Activated naive CD4-positive, alpha-beta T cell treated with anti-CD3 and anti-CD28 coated beads, Interleukin-2, amount 50 U/mL, for 16 hours (primary cell): ENCODE measurements around the gene SRRT.
"Not testable (repeated sequence)": the region's sequence is repeated elsewhere in the genome, so short reads cannot be mapped to it uniquely, and the experiment has no call there.

Source experiments
- DNase-seq: peaks from one replicate; pipeline ENCODE4 v3.0.0-alpha.2; 2020

SRRT gene

DNA sequence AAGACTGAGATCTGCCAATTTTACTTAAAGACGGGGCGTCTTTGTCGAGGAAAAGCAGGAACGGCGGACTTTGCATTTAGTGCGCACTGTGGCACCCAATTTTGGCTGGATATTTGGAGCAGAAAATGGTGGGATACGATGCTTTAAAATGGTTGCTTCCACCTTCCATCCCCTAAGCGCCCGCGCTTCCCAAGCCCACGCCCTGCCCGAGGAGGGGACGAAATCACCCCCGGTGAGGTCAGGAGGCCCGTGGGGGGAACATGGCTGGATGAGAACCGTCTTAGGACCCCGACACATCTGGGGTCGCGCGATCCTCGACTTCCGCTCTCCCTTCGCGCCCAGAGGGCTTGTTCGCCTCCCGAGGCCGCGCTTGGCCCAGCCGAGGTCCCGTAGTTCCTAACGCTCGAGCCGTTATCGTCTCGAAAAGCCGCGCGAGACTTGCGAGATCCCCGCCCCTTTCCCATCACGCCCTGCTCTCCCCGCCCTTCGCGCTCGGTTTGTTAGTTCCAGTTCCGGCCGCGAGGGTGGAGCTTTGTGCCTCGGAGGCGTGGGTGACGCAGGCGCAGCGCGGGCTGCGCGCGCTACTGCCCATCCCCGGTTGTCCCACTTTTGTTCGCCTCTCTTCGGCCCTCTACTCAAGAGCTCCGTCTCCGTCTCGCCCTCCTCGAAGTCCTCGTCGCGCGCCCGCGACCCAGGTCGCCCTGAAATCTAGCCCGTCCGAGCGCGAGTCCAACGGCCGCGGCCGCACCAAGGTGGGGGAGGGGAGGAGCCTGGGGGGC lies at the start of gene SRRT:
SRRT (plus strand) TSS at position 527 of the 779 bp plus-strand sequence. CDS start 488 bp downstream, outside the sequence.
- peak; percentile 99 for DNase-seq

GRCh38 chr7:100825215-100825671 lies 49.7 kb upstream of the SRRT start:
- no peak for DNase-seq

DNA sequence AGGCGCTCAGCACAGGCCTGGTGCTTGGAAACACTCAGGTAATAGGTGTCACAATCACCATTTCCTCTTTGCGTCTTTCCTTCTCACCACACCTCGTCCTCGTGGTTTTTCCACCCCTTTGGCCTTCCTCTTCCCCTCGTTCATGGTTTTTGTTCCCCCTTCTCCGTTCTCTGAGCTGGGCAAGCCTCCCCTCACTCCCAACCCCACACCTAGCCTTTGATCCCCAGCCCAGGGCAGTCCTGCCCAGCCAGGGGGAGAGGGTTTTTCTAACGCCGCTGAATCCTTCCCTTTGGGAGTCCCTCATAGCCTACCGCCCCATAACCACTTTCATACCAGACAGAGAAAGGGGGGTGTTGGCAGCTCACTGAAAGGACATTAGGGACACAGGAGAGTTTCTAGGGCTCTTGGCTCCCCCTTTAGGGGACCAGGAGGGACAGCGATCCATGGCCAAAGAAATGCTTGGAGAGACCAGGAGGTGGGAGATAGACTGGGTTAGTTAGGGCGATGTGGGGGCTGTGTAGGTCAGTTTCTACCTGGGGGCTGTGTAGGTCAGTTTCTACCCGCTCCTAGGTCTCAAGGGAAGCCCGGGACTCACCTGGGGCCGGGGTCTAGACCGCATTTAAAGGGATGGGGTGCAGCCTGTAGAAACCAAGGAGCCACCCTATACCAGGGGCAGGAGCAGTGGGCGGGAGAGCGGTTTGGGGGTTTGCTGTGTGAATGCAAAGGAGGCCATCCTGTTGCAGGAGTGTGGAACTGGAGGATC lies 49.0 kb upstream of the SRRT start:
- no peak for DNase-seq

GRCh38 chr7:100826514-100827329 lies 48.2 kb upstream of the SRRT start:
- DNase-seq: no peak

- no peak for DNase-seq
Measured at GRCh38 chr7:100827330-100828226, 47.3 kb upstream of the SRRT start, which contains the start of gene EPHB4. Gene EPHB4, minus strand, starts transcription at chr7:100827523. Its CDS starts 493 bp downstream, at chr7:100827030.

GRCh38 chr7:100829150-100829716 lies 45.7 kb upstream of the SRRT start:
- no peak for DNase-seq

DNA sequence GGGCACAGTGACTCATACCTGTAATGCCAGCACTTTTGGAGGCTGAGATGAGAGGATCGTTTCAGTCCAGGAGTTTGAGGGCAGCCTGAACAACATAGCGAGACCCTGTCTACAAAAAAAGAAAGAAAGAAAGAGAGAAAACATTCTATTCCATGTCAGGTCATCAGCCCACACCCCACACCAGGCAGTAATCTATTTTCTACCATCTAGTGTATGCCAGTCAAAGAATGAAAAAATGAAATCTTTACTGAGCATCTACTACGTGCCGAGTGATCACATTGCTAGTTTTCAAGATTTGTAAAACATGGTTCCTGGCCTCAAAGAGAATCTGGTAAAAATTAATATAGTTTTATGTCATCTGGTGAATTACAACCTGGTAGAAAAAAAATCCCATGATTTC lies 44.5 kb upstream of the SRRT start:
- no peak for DNase-seq

DNA sequence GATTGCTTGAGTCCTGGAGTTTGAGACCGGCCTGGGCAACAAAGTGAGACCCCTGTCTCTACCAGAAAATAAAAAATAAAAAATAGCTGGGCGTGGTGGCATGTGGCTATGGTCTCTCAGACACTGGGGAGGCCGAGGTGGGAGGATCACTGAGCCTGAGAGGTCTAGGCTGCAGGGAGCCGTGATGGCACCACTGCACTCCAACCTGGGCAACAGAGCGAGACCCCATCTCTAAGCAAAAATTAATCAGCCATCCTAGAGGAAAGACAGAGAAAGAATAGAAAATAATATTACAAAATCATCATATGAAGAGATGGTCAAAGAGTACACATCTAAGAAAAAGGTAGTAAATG lies 42.6 kb upstream of the SRRT start:
- no peak for DNase-seq

DNA sequence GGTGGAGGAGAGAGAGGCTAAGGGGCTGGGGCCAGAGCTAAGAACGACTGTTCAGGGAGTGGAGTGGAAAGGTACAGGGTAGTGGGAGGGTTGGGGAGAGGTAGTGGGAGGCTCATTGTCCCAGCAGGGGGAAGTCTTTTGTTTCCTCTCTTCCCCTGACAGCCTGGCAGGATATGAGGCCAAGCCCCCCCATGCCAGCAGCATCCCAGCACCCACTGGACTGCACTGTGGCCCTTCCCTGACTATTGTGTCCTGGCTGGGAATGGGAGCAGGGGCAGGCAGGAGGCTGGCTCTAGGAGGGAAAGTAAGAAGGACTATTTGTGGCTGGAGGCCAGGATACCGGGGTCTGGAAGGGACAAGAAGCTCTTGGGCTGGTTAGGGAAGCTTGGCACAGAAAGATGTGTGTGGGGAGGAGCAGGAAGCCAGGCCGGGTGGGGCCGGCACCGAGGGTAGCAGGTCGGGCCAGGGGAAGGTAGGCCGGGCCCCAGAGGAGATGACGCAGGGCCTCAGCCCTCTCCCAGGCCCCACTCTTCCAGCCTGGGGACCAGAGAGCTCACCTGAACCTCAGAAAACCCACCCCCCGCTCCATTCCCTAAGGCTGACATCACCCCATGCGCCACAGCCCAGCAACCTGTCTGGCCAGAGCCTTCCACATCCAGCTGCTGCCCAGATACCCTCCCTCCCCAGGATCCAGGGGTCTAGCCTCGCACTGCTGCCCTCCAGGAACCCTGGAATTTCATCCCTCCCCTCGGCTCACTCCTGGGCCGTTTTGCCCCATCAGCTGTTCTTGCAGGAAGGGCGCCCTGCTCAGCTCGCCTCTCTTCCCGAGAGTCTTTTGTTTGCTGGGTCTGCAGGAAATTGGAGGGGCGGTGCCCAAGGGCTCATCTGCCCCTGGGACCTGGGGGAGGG lies 38.7 kb upstream of the SRRT start:
- no peak for DNase-seq

- DNase-seq: no peak
Measured at GRCh38 chr7:100836812-100837098, 38.1 kb upstream of the SRRT start.

DNA sequence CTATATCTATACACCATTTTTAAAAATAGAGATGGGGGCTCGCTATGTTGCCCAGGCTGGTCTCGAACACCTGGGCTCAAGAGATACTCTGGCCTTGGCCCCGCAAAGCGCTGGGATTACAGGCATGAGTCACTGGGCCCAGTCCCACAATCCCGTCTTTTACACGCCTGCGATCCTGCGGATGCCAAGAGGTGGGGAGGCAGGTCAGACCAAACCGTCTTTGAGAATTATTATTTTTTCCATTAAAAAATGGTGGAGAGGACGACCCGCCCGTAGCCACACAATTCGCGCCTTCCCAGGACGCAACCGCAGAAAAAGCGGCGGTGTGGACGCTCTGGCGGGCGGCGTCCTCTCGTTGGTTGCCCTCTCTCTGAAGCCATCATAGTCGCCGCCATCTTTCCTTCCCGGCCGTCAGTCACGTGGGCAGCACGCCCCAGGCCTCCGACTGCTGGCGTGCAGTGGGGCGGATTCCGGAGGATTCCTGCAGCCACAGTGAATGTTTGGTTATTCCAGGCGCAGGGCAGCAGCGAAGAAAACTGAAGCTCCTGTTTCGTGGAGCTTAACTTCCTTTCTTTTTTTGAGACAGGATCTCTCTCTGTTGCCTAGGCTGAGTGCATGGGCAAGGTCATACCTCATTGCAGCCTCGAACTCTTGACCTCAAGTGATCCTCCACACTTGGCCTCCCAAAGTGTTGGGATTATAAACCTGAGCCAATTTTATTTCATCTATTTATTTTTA lies 37.6 kb upstream of the SRRT start:
- peak; percentile 83 for DNase-seq

- DNase-seq: no peak
Measured at GRCh38 chr7:100839361-100839760, 35.5 kb upstream of the SRRT start.

- no peak for DNase-seq
Measured at GRCh38 chr7:100840470-100841100, 34.3 kb upstream of the SRRT start.

- no peak for DNase-seq
Measured at GRCh38 chr7:100847360-100847759, 27.5 kb upstream of the SRRT start.

- peak; percentile 89 for DNase-seq
Measured at GRCh38 chr7:100852048-100852872, 22.6 kb upstream of the SRRT start, which contains the start of gene SLC12A9. Gene SLC12A9, plus strand, starts transcription at chr7:100852713. Its CDS starts 1,485 bp downstream, at chr7:100854198.

DNA sequence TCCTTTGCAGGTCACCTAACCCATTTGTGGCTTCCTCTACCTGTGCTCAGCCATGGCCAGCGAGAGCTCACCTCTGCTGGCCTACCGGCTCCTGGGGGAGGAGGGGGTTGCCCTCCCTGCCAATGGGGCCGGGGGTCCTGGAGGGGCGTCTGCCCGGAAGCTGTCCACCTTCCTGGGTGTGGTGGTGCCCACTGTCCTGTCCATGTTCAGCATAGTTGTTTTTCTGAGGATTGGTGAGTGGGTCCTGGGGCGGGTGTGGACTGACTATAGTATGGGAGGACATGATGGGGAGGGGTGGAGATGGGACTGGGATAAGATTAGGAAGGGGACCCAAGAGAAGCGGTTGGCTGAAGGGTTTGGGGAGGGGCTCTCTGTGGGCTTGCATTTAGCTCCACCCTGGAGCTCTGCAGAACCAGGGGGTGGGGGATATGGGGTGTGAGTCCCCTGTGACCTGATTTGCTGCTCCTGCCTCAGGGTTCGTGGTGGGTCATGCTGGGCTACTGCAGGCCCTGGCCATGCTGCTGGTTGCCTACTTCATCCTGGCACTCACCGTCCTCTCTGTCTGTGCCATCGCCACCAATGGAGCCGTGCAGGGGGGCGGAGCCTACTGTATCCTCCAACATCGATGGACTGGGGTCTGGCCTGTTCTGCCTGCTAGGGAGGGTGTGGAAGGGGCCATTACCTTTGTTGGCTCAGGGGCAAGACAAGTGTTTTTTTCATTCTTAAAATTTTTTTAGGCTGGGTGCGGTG lies 20.6 kb upstream of the SRRT start:
- DNase-seq: no peak

GRCh38 chr7:100854899-100855298 lies 20.0 kb upstream of the SRRT start:
- DNase-seq: not testable (repeated sequence)

- no peak for DNase-seq
Measured at GRCh38 chr7:100855515-100855914, 19.4 kb upstream of the SRRT start.
